CD8-positive, alpha-beta memory T cell (primary cell): ENCODE measurements around the gene LRRC46. TPM values are rescaled to one million over a fixed set of nuclear protein-coding genes. Genes with fewer than 3 reads are reported as not detected.

Experiments used
- CTCF ChIA-PET: fragments of 350-600 bp; sonication (Branson Sonifier 250); formaldehyde crosslinking; loops from one replicate; lab custom pipeline; 2021; ENCODE audit warnings: antibody characterized with exemption; lab: Charles Lee
- POLR2A ChIA-PET: fragments of 350-600 bp; sonication (Branson Sonifier 250); formaldehyde crosslinking; loops from one replicate; lab custom pipeline; 2021; ENCODE audit warnings: antibody characterized with exemption; lab: Charles Lee
- DNase-seq, 5 donors: peaks; one replicate each; pipeline versions ENCODE4 v3.0.0 to v3.0.0-alpha.2; 2020 to 2022; ENCODE audit warnings: mixed read lengths in 1 of 5
- H3K27ac ChIP-seq: one replicate; pipeline ENCODE4 v1.7.0; 2013; ENCODE audit warnings: low read depth, mild to moderate bottlenecking, low read length, moderate library complexity
- H3K27me3 ChIP-seq: 2 replicates; pipeline ENCODE4 v1.7.0; 2013; ENCODE audit warnings: low read length, mild to moderate bottlenecking; ENCODE audit not compliant: insufficient read depth, poor library complexity, severe bottlenecking
- H3K36me3 ChIP-seq: 2 replicates; pipeline ENCODE4 v1.7.0; 2013; ENCODE audit warnings: mild to moderate bottlenecking, low read length, moderate library complexity; ENCODE audit not compliant: insufficient read depth
- H3K4me1 ChIP-seq: 2 replicates; pipeline ENCODE4 v1.7.0; 2013; ENCODE audit warnings: mild to moderate bottlenecking, low read length, moderate library complexity; ENCODE audit not compliant: insufficient read depth
- H3K4me3 ChIP-seq: 2 replicates; pipeline ENCODE4 v1.7.0; 2013; ENCODE audit warnings: mild to moderate bottlenecking, low read length
- H3K9me3 ChIP-seq: 2 replicates; pipeline ENCODE4 v1.7.0; 2013; ENCODE audit warnings: mild to moderate bottlenecking, low read length
- H3K27ac Mint-ChIP-seq, 8 donors: one replicate each; pipeline ENCODE4 v1.8.0; 2020 to 2021; ENCODE audit warnings: mixed read lengths in 8 of 8, mild to moderate bottlenecking in 6 of 8, inconsistent platforms in 3 of 8, moderate library complexity in 3 of 8
- H3K27me3 Mint-ChIP-seq, 2 donors: one replicate each; pipeline ENCODE4 v1.8.0; 2020 to 2021; ENCODE audit warnings: mixed read lengths in 2 of 2, mild to moderate bottlenecking in 1 of 2, moderate library complexity in 1 of 2
- H3K36me3 Mint-ChIP-seq, 3 donors: one replicate each; pipeline ENCODE4 v1.8.0; 2020 to 2021; ENCODE audit warnings: mixed read lengths in 3 of 3, inconsistent platforms in 1 of 3, mild to moderate bottlenecking in 1 of 3
- H3K4me1 Mint-ChIP-seq, 3 donors: one replicate each; pipeline ENCODE4 v1.8.0; 2020 to 2021; ENCODE audit warnings: mixed read lengths in 3 of 3, inconsistent platforms in 1 of 3, mild to moderate bottlenecking in 1 of 3
- H3K4me3 Mint-ChIP-seq, 7 donors: one replicate each; pipeline ENCODE4 v1.8.0; 2020 to 2021; ENCODE audit warnings: mixed read lengths in 7 of 7, mild to moderate bottlenecking in 6 of 7, moderate library complexity in 4 of 7, inconsistent platforms in 2 of 7
- H3K9me3 Mint-ChIP-seq, 5 donors: one replicate each; pipeline ENCODE4 v1.8.0; 2020 to 2022; ENCODE audit warnings: mixed read lengths in 5 of 5, mild to moderate bottlenecking in 3 of 5, moderate library complexity in 2 of 5, inconsistent platforms in 1 of 5
- polyA plus RNA-seq: library from polyadenylated mRNA; unstranded; fragments of 300-500 nt; fragmentation: Illumina TruSeq; gene quantifications from one replicate; pipeline ENCODE4 v1.2.3, GENCODE V29; 2021
- total RNA-seq, 2 experiments: library from RNA; stranded (reverse); gene quantifications; one replicate each; pipeline ENCODE4 v1.2.3, GENCODE V29; 2021

The LRRC46 gene
- total and polyA plus RNA-seq, 3 experiments from 2014 or later = 0.28 to 0.83 (median 0.49) TPM

- Histone ChIP-seq H3K4me1 (peaks cover 53% of the 10 kb centered on the region), H3K36me3 (no peaks in the 10 kb centered on the region), H3K4me3 (no peak overlapping the region), H3K9me3 (no peaks in the 10 kb centered on the region), H3K27ac (no peak overlapping the region), H3K27me3 (no peaks in the 10 kb centered on the region)
- H3K9me3 Mint-ChIP-seq = no peaks in the 10 kb centered on the region
- no peak overlapping the region for H3K27ac Mint-ChIP-seq
- peak overlapping the region in 3 of 7 donors; percentile 34 to 61 (median 54) for H3K4me3 Mint-ChIP-seq
- peaks cover 0 to 6% of the 10 kb centered on the region in 2 donors for H3K27me3 Mint-ChIP-seq
- peaks cover 36 to 54% (median 46%) of the 10 kb centered on the region in 3 donors for H3K4me1 Mint-ChIP-seq
- CTCF ChIA-PET = interaction anchor here (1.7 kb wide), 1 partner anchor 131 kb away, joined by 4 read pairs; no protein-coding TSS in a partner anchor
- POLR2A ChIA-PET = no interaction called here
- DNase-seq = no peak
- peaks cover 0 to 32% (median 2%) of the 10 kb centered on the region in 3 donors for H3K36me3 Mint-ChIP-seq
Measured at GRCh38 chr17:47838636-47839035, 7.2 kb downstream of the LRRC46 start.

GRCh38 chr17:47839071-47839470 is 7.6 kb downstream of the LRRC46 start:
- Mint-ChIP-seq H3K4me1 (peaks cover 35 to 51% (median 44%) of the 10 kb centered on the region in 3 donors), H3K4me3 (peak overlapping the region in 5 of 7 donors; percentile 22 to 91 (median 54))
- CTCF ChIA-PET = interaction anchor here (1.7 kb wide), 1 partner anchor 131 kb away, joined by 4 read pairs; no protein-coding TSS in a partner anchor

GRCh38 chr17:47840001-47840741 is 8.7 kb downstream of the LRRC46 start:
- H3K9me3 Mint-ChIP-seq = no peaks in the 10 kb centered on the region
- Histone ChIP-seq H3K27me3 (peaks cover 2% of the 10 kb centered on the region), H3K4me1 (peaks cover 39% of the 10 kb centered on the region), H3K27ac (peak overlapping the region; percentile 77), H3K36me3 (no peaks in the 10 kb centered on the region), H3K9me3 (no peaks in the 10 kb centered on the region), H3K4me3 (peak overlapping the region; percentile 73)
- ChIA-PET CTCF (interaction anchor here (0.6 to 14.0 kb wide), 12 partner anchors 9 to 319 kb away, joined by 3 to 314 read pairs (median 4); partner anchors contain the start of genes LRRC46, MRPL10, OSBPL7 and SP2), POLR2A (interaction anchor here (1.4 to 2.6 kb wide), 3 partner anchors 9 to 55 kb away, joined by 6 to 18 read pairs (median 11); partner anchors contain the start of genes LRRC46, MRPL10 and SP2)
- H3K4me3 Mint-ChIP-seq = peak overlapping the region; percentile 80 to 97 (median 94)
- peak overlapping the region in 6 of 8 donors; percentile 36 to 98 (median 86) for H3K27ac Mint-ChIP-seq
- H3K27me3 Mint-ChIP-seq = peaks cover 4 to 21% of the 10 kb centered on the region in 2 donors
- peaks cover 0 to 32% (median 2%) of the 10 kb centered on the region in 3 donors for H3K36me3 Mint-ChIP-seq
- H3K4me1 Mint-ChIP-seq = peaks cover 26 to 40% (median 34%) of the 10 kb centered on the region in 3 donors
- no peak for DNase-seq

More at GRCh38 chr17:47839071-47839470, 7.6 kb downstream of the LRRC46 start:
- H3K4me3 ChIP-seq = no peak overlapping the region
- Mint-ChIP-seq H3K27me3 (peaks cover 0 to 10% of the 10 kb centered on the region in 2 donors), H3K27ac (no peak overlapping the region), H3K36me3 (peaks cover 0 to 32% (median 2%) of the 10 kb centered on the region in 3 donors), H3K9me3 (no peaks in the 10 kb centered on the region)
- H3K4me1 ChIP-seq = peaks cover 50% of the 10 kb centered on the region
- no peaks in the 10 kb centered on the region for H3K27me3 ChIP-seq
- DNase-seq = no peak
- H3K27ac ChIP-seq = no peak overlapping the region
- no peaks in the 10 kb centered on the region for H3K36me3 ChIP-seq
- H3K9me3 ChIP-seq = no peaks in the 10 kb centered on the region
- POLR2A ChIA-PET = interaction anchor here (2.6 kb wide), 1 partner anchor 8 kb away, joined by 11 read pairs; the partner anchor contains the start of genes LRRC46 and MRPL10

GRCh38 chr17:47840742-47841487 is 9.4 kb downstream of the LRRC46 start, which contains the start of gene SCRN2:
SCRN2 (minus strand) TSS chr17:47841273; CDS start chr17:47840843, 430 bp downstream.
- Histone ChIP-seq H3K27ac (peak within 1 kb of the TSS; percentile 77), H3K36me3 (no peaks in the 10 kb centered on the region), H3K4me3 (peak within 1 kb of the TSS; percentile 73), H3K27me3 (peaks cover 7% of the 10 kb centered on the region), H3K9me3 (no peaks in the 10 kb centered on the region), H3K4me1 (peaks cover 32% of the 10 kb centered on the region)
- ChIA-PET POLR2A (interaction anchor here (1.0 to 2.6 kb wide), 4 partner anchors 10 to 190 kb away, joined by 4 to 18 read pairs (median 8); partner anchors contain the start of genes LRRC46, MRPL10 and SP2), CTCF (interaction anchor here (0.6 to 14.0 kb wide), 23 partner anchors 9 to 318 kb away, joined by 3 to 314 read pairs (median 4); partner anchors contain the start of genes CDK5RAP3, LRRC46, MRPL10 and OSBPL7)
- peaks cover 23 to 34% (median 28%) of the 10 kb centered on the region in 3 donors for H3K4me1 Mint-ChIP-seq
- peak within 1 kb of the TSS; percentile 44 to 98 (median 85) for H3K27ac Mint-ChIP-seq
- DNase-seq = peak; percentile 79 to 88 (median 83)
- peaks cover 4 to 29% of the 10 kb centered on the region in 2 donors for H3K27me3 Mint-ChIP-seq
- H3K9me3 Mint-ChIP-seq = no peaks in the 10 kb centered on the region
- peaks cover 0 to 27% (median 2%) of the 10 kb centered on the region in 3 donors for H3K36me3 Mint-ChIP-seq
- H3K4me3 Mint-ChIP-seq = peak within 1 kb of the TSS; percentile 80 to 97 (median 94)

- CTCF ChIA-PET = interaction anchor here (0.6 to 14.0 kb wide), 22 partner anchors 8 to 267 kb away, joined by 3 to 314 read pairs (median 4); partner anchors contain the start of genes CDK5RAP3, LRRC46, MRPL10 and OSBPL7
- Mint-ChIP-seq H3K36me3 (peaks cover 0 to 26% (median 2%) of the 10 kb centered on the region in 3 donors), H3K27me3 (peaks cover 4 to 36% of the 10 kb centered on the region in 2 donors), H3K27ac (peak overlapping the region in 7 of 8 donors; percentile 44 to 98 (median 87)), H3K4me1 (peaks cover 23 to 38% (median 28%) of the 10 kb centered on the region in 3 donors), H3K9me3 (no peaks in the 10 kb centered on the region), H3K4me3 (peak overlapping the region; percentile 80 to 97 (median 94))
- POLR2A ChIA-PET = interaction anchor here (1.0 to 2.6 kb wide), 4 partner anchors 10 to 191 kb away, joined by 4 to 18 read pairs (median 8); partner anchors contain the start of genes LRRC46, MRPL10 and SP2
- peak overlapping the region; percentile 77 for H3K27ac ChIP-seq
- peaks cover 32% of the 10 kb centered on the region for H3K4me1 ChIP-seq
- no peak for DNase-seq
- peak overlapping the region; percentile 73 for H3K4me3 ChIP-seq
- peaks cover 15% of the 10 kb centered on the region for H3K27me3 ChIP-seq
- no peaks in the 10 kb centered on the region for H3K9me3 ChIP-seq
- H3K36me3 ChIP-seq = no peaks in the 10 kb centered on the region
Measured at GRCh38 chr17:47841488-47842291, 10.2 kb downstream of the LRRC46 start.

GRCh38 chr17:47843391-47843730 is 11.9 kb downstream of the LRRC46 start:
- Mint-ChIP-seq H3K27me3 (peaks cover 7 to 47% of the 10 kb centered on the region in 2 donors), H3K9me3 (no peaks in the 10 kb centered on the region), H3K27ac (peak overlapping the region in 3 of 8 donors; percentile 31 to 76 (median 55)), H3K4me1 (peaks cover 23 to 46% (median 28%) of the 10 kb centered on the region in 3 donors), H3K36me3 (peaks cover 0 to 10% (median 0%) of the 10 kb centered on the region in 3 donors), H3K4me3 (peak overlapping the region in 2 of 7 donors; percentile 48 to 76)
- Histone ChIP-seq H3K9me3 (no peaks in the 10 kb centered on the region), H3K36me3 (no peaks in the 10 kb centered on the region), H3K4me3 (no peak overlapping the region), H3K27me3 (peaks cover 31% of the 10 kb centered on the region), H3K4me1 (peaks cover 44% of the 10 kb centered on the region), H3K27ac (no peak overlapping the region)
- POLR2A ChIA-PET = interaction anchor here (1.0 kb wide), 2 partner anchors 48 to 98 kb away, joined by 3 read pairs; partner anchors contain the start of gene PNPO
- no peak for DNase-seq
- CTCF ChIA-PET = interaction anchor here (1.2 to 14.0 kb wide), 4 partner anchors 8 to 142 kb away, joined by 3 to 314 read pairs (median 9); partner anchors contain the start of gene SP2
